Left ventricle myocardium inferior (tissue), 1 donor: ENCODE data around the gene RING1. TPM values are rescaled to one million over a fixed set of nuclear protein-coding genes. Genes with fewer than 3 reads are reported as not detected.

Experiments
- DNase-seq: peaks from one replicate; pipeline ENCODE4 v3.0.0-alpha.2; 2020
- H3K27ac ChIP-seq: fragments of 200-600 bp; replicated peaks from 2 replicates; pipeline ENCODE4 v1.8.0; 2021
- H3K27me3 ChIP-seq: fragments of 200-600 bp; 2 replicates; pipeline ENCODE4 v1.8.0; 2021; ENCODE audit warnings: low read depth
- H3K36me3 ChIP-seq: fragments of 200-600 bp; 2 replicates; pipeline ENCODE4 v1.8.0; 2021
- H3K4me1 ChIP-seq: fragments of 200-600 bp; 2 replicates; pipeline ENCODE4 v1.8.0; 2021
- H3K4me3 ChIP-seq: fragments of 200-600 bp; 2 replicates; pipeline ENCODE4 v1.8.0; 2021; ENCODE audit warnings: mild to moderate bottlenecking, moderate library complexity
- H3K9me3 ChIP-seq: fragments of 200-600 bp; replicated peaks from 2 replicates; pipeline ENCODE4 v1.8.0; 2021
- intact Hi-C: fragments of 100-400 bp; cut with micrococcal nuclease; formaldehyde crosslinking; loops from one replicate; pipeline ENCODE4 v1.11.0; 2022
- total RNA-seq: library from RNA; stranded (reverse); fragmentation: NEBNext Ultra II Directional; extraction: Animal tissue kit (Norgen Biotek cat#: 25700); gene quantifications from one replicate; pipeline ENCODE4 v1.2.1, GENCODE V29; 2021
- TF ChIP-seq, protein P1 (sequence below): fragments of 200-600 bp; IDR thresholded peaks from 2 replicates; pipeline ENCODE4 v1.8.0; 2021; ENCODE audit warnings: antibody characterized with exemption, mild to moderate bottlenecking, borderline replicate concordance
- donor health status: DM: no; HTN: yes; CAD: no; lungs with severe emphysema.

Gene RING1
- total RNA-seq, 1 donor from 2014 or later = 28.4 TPM

DNA sequence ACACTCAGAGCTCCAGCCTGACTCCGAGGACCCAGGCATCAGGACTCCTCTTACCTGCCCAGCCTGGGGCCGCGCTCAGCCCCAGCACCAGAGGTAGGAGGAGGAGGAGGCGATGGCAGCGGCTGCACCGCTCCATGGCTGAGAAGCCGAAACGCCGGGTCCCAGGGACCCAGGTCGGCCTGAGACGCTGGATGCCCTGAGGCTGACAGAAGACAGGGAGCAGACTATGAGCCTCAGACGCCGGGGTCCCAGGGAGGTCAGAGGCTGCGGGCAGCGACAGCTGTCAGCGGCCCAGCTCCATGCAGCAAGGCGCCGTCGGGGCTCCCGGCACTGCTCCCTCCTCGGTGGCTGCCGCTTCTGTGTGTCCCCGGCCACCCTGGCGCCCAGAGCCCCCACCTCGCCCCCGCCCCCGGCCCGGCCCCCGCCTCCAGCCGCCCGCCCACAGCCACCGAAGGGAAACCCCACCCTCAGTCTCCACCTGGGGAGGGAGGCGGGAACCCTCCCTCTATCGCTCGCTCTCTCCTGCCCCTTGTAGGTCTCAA is 16.1 kb upstream of the RING1 start, which contains the start of gene COL11A2:
TSS of gene COL11A2 (minus strand) at position 363 of the 542 bp plus-strand sequence. CDS start at position 136, 227 bp downstream.
- no peak for DNase-seq
- H3K9me3 ChIP-seq = no peaks in the 10 kb centered on the region
- H3K4me3 ChIP-seq = peak within 1 kb of the TSS; percentile 70
- peak within 1 kb of the TSS; percentile 83 for H3K27ac ChIP-seq
- intact Hi-C loops = no loop called here
- TF ChIP-seq, protein P1, sequence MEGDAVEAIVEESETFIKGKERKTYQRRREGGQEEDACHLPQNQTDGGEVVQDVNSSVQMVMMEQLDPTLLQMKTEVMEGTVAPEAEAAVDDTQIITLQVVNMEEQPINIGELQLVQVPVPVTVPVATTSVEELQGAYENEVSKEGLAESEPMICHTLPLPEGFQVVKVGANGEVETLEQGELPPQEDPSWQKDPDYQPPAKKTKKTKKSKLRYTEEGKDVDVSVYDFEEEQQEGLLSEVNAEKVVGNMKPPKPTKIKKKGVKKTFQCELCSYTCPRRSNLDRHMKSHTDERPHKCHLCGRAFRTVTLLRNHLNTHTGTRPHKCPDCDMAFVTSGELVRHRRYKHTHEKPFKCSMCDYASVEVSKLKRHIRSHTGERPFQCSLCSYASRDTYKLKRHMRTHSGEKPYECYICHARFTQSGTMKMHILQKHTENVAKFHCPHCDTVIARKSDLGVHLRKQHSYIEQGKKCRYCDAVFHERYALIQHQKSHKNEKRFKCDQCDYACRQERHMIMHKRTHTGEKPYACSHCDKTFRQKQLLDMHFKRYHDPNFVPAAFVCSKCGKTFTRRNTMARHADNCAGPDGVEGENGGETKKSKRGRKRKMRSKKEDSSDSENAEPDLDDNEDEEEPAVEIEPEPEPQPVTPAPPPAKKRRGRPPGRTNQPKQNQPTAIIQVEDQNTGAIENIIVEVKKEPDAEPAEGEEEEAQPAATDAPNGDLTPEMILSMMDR = no peak
- H3K4me1 ChIP-seq = peaks cover 55% of the 10 kb centered on the region
- H3K27me3 ChIP-seq = peaks cover 6% of the 10 kb centered on the region
- peaks cover 33% of the 10 kb centered on the region for H3K36me3 ChIP-seq

DNA sequence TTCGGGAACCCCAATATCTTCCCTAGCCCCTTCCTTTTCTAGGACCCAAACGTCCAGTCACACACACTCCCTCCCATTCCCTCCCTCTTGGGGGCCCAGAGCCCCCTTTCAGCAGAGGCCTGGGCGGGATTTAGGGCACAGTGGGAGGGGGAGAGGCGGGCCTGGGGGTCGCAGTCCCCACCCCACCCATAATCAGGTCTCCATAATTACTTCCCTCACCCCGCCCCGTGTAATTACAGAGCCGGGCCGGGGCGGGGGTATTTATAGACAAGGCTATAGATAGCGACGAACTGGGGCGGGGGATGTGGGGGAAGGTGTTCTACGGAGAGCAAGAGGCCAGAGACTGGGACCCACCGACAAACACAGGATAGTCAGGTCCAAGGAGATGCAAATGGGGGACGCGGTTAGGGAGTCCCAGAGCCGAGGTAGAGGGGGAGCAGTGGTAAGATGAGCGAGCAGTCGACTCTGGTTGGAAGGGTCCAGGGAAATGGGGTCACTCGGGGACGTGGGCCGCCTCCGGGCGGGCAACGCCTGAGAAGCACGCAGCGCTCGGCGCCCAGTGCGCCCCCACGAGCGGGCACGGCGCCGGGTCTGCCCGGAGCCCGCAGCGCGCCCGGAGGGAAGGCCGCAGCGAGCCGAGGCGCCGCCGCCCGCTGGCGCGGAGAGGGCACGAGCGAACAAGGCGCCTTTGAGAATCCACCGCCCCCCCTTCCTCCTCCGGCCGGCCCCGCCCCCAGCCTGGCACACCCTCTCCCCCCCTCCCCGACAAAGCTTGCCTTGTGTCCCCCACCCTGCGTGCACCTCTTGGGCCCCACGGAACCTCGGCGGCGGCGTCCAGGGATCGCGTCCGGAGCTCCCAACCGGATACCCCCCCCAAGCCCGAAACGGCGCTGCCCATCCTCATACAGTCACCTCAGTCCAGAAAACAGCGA is 15.4 kb upstream of the RING1 start:
- Histone ChIP-seq H3K27me3 (peaks cover 6% of the 10 kb centered on the region), H3K27ac (peak overlapping the region; percentile 83), H3K4me1 (peaks cover 63% of the 10 kb centered on the region), H3K9me3 (no peaks in the 10 kb centered on the region), H3K4me3 (peak overlapping the region; percentile 70), H3K36me3 (peaks cover 39% of the 10 kb centered on the region)
- peak; percentile 46 for DNase-seq
- intact Hi-C loops = no loop called here
- TF ChIP-seq, protein P1 = no peak

DNA sequence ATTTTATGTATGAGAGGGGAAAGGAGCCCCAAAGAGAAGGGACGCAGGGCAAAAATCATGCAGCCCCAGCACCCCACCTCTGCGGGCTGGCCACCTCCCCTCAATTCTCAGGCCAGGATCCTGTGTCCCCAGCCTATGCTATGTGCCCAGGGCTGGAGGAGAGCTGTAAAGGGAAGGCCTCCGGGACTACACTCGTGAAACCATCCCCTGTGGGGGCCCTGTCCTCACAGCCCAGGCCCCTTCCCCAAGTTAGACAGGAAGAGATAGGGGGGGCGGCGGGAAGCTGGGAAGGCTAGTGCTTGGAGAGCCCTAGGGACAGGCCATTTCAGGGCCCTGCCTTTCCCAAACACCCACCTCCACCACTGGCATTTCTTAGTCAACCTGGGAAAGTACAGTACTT is 14.7 kb upstream of the RING1 start:
- TF ChIP-seq, protein P1 = no peak
- no peak for DNase-seq
- H3K4me3 ChIP-seq = peak overlapping the region; percentile 70
- no peaks in the 10 kb centered on the region for H3K9me3 ChIP-seq
- H3K27ac ChIP-seq = peak overlapping the region; percentile 83
- intact Hi-C loops = no loop called here
- peaks cover 39% of the 10 kb centered on the region for H3K36me3 ChIP-seq
- peaks cover 6% of the 10 kb centered on the region for H3K27me3 ChIP-seq
- H3K4me1 ChIP-seq = peaks cover 70% of the 10 kb centered on the region

DNA sequence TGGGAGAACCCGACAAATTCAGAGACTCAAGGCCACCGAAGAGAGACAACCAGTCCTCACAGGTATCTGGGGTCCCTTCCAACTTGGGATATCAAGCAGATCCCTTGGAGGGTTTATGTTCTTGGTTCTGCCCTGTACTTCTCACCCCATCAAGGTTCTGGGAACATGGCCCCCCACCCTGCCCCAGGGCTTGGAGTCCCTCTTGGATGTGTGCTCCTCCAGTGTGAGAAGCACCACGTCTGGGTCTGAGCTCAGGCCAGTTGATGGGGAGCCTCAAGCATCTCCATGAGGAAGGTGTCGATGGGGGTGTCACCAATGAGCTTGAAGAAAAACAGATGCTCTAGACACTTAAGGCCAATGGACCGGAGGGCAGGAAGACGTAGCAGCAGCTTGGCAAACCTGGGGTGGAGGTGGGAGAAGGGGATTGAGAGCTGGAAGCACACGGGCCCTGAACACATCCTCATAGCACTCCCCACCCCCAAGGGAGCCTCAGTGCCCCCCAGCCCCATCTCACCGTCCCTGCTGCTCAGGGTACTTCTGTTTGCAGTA is 13.8 kb upstream of the RING1 start:
- DNase-seq = no peak
- no peaks in the 10 kb centered on the region for H3K9me3 ChIP-seq
- H3K4me3 ChIP-seq = no peak overlapping the region
- H3K4me1 ChIP-seq = peaks cover 79% of the 10 kb centered on the region
- TF ChIP-seq, protein P1 = no peak
- H3K27ac ChIP-seq = no peak overlapping the region
- intact Hi-C loops = no loop called here
- peaks cover 39% of the 10 kb centered on the region for H3K36me3 ChIP-seq
- H3K27me3 ChIP-seq = peaks cover 6% of the 10 kb centered on the region

DNA sequence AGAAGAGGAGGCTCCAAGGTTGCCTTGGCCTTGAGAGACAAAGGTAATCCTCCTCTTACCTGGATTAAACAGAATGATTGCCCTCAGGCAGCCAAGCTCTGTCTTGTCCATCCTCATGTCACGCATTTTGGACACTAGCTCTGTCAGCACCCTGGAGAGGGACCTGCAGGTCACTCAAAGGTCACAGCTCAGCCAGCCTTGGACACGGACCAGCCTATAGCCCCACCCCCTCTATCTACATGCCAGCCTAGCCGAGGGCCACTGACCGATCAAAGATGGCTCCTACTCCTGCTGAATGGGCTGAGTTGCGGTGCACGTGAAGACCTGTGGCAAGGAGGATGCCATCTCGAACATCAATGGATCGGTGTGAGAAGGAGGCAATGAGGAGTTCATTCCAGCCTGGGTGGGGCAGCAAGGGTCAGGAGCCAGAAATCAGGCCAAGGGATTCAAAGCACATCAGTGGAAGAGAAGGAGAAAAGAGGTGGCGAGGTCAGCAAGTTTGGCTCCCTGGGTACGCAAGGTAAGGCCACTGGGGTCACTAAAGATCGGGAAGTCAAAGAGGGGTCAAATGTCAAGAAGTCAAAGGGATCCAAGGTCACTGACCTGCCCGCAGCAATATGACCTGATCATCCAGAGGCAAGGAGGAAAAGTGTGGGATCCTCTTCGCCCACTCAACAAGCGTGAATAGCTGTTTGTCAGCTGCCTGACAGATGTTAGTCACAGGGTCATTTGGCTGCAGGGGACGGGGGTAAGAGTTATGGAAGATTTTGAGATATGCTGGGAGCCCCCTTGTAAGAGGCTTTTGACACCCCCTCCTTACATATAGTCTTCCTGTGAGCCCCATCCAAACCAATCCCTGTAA is 12.8 kb upstream of the RING1 start:
- no peaks in the 10 kb centered on the region for H3K9me3 ChIP-seq
- intact Hi-C loops = no loop called here
- no peak overlapping the region for H3K4me3 ChIP-seq
- TF ChIP-seq, protein P1 = no peak
- H3K4me1 ChIP-seq = peaks cover 88% of the 10 kb centered on the region
- no peak for DNase-seq
- H3K27ac ChIP-seq = peak overlapping the region; percentile 8
- peaks cover 39% of the 10 kb centered on the region for H3K36me3 ChIP-seq
- peaks cover 6% of the 10 kb centered on the region for H3K27me3 ChIP-seq
